Measurements from ENCODE around the gene AUTS2. TPM values are rescaled to one million over a fixed set of nuclear protein-coding genes. Genes with fewer than 3 reads are reported as not detected.

Gene AUTS2
- total and polyA plus RNA-seq, 2 experiments from 2014 or later = 32.0 to 91.0 TPM

DNA sequence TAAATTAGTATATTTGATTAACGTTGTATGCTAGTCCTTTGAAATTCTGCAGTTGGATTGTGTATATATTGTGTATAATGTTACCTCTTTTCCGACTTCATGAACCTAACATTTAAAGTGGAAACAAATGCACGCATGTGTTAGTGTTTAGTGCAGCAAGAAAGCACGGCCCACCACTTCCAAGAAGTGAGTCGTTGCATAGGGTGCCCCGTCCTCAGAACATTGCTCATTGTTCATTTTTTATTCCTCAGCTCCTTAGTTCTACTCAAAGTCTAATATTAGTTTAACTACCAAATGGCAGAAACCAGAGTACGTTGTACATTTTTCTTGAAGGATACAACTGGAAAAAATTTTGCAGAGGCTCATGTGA, 407.6 kb downstream of the AUTS2 start (continued):
- TF ChIP-seq ZNF331 (CRISPR knock-in tag; IDR thresholded peaks at IDR 0.05; ENCODE audit: low read depth) (no peak), NANOG (IDR thresholded peaks at IDR 0.05; ENCODE audit: borderline replicate concordance) (no peak), STAT1 (IDR thresholded peaks at IDR 0.05; ENCODE audit: unreplicated experiment) (no peak), POLR2AphosphoS5 (IDR thresholded peaks at IDR 0.05; ENCODE audit: low read depth) (no peak), EZH2phosphoT487 (IDR thresholded peaks at IDR 0.05; ENCODE audit: unreplicated experiment) (no peak), EZH2 (IDR thresholded peaks at IDR 0.05; ENCODE audit: low read depth, unreplicated experiment) (no peak)

DNA sequence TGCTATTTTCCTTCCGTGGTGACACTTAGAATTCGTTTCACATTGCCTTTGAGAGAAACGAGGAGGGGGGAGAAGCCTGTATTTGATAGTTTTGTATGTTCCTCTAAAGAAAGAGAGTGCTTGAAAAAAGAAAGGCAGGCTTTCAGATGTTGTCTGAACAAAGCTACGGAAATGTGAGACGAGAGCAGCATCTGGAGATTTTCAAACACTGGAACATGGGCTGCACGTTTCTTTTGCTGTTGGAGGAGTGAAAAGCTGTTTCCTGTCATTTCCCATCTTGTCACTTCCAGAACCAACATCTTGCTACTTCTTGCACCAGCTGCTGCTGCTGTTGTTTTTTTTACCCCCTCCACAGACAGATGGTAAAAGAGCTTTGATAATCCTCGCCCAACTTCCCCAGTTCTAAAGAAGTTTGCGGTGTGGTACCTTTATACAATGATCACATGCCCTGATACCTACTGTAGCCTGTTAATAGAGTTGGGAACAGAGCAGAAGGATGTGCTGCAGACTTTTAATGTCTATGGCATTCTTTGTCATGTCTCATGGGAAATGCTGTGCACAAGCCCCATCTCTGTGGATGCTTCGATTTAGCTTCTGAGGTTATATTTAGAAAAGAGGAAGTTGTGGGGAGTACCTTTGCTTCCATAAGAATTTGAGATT, 408.1 kb downstream of the AUTS2 start:
- Mint-ChIP-seq H3K36me3 (ENCODE audit: low read depth) (no peaks in the 10 kb centered on the region), H3K4me3 (no peak overlapping the region), H3K27me3 (ENCODE audit: insufficient read depth, low read depth, poor library complexity) (peaks cover 2% of the 10 kb centered on the region), H3K27ac (no peak overlapping the region), H3K4me1 (peaks cover 13% of the 10 kb centered on the region), H3K9me3 (no peaks in the 10 kb centered on the region)
- H3K79me2 ChIP-seq (replicated peaks; ENCODE audit: insufficient read depth) = no peaks in the 10 kb centered on the region
- DNase-seq (ENCODE audit: low spot score) (no peak), ATAC-seq (no peak)
- no peaks in the 10 kb centered on the region for H4K20me1 ChIP-seq (replicated peaks; ENCODE audit: insufficient read depth)
- no peaks in the 10 kb centered on the region for H3K27me3 ChIP-seq (ENCODE audit: insufficient read depth)
- no peak overlapping the region for H3K4me3 ChIP-seq
- H3K36me3 ChIP-seq (ENCODE audit: insufficient read depth) = no peaks in the 10 kb centered on the region
- no peaks in the 10 kb centered on the region for H3K9me2 ChIP-seq (ENCODE audit: insufficient read depth)
- H2AFZ ChIP-seq = no peak overlapping the region
- no peak overlapping the region for H3K4me2 ChIP-seq
- H3K4me1 ChIP-seq (ENCODE audit: insufficient read depth) = no peaks in the 10 kb centered on the region
- H3K27ac ChIP-seq (ENCODE audit: low read depth) = no peak overlapping the region
- H3F3A ChIP-seq (replicated peaks; ENCODE audit: low read depth) = no peaks in the 10 kb centered on the region
- TF ChIP-seq, protein P1, sequence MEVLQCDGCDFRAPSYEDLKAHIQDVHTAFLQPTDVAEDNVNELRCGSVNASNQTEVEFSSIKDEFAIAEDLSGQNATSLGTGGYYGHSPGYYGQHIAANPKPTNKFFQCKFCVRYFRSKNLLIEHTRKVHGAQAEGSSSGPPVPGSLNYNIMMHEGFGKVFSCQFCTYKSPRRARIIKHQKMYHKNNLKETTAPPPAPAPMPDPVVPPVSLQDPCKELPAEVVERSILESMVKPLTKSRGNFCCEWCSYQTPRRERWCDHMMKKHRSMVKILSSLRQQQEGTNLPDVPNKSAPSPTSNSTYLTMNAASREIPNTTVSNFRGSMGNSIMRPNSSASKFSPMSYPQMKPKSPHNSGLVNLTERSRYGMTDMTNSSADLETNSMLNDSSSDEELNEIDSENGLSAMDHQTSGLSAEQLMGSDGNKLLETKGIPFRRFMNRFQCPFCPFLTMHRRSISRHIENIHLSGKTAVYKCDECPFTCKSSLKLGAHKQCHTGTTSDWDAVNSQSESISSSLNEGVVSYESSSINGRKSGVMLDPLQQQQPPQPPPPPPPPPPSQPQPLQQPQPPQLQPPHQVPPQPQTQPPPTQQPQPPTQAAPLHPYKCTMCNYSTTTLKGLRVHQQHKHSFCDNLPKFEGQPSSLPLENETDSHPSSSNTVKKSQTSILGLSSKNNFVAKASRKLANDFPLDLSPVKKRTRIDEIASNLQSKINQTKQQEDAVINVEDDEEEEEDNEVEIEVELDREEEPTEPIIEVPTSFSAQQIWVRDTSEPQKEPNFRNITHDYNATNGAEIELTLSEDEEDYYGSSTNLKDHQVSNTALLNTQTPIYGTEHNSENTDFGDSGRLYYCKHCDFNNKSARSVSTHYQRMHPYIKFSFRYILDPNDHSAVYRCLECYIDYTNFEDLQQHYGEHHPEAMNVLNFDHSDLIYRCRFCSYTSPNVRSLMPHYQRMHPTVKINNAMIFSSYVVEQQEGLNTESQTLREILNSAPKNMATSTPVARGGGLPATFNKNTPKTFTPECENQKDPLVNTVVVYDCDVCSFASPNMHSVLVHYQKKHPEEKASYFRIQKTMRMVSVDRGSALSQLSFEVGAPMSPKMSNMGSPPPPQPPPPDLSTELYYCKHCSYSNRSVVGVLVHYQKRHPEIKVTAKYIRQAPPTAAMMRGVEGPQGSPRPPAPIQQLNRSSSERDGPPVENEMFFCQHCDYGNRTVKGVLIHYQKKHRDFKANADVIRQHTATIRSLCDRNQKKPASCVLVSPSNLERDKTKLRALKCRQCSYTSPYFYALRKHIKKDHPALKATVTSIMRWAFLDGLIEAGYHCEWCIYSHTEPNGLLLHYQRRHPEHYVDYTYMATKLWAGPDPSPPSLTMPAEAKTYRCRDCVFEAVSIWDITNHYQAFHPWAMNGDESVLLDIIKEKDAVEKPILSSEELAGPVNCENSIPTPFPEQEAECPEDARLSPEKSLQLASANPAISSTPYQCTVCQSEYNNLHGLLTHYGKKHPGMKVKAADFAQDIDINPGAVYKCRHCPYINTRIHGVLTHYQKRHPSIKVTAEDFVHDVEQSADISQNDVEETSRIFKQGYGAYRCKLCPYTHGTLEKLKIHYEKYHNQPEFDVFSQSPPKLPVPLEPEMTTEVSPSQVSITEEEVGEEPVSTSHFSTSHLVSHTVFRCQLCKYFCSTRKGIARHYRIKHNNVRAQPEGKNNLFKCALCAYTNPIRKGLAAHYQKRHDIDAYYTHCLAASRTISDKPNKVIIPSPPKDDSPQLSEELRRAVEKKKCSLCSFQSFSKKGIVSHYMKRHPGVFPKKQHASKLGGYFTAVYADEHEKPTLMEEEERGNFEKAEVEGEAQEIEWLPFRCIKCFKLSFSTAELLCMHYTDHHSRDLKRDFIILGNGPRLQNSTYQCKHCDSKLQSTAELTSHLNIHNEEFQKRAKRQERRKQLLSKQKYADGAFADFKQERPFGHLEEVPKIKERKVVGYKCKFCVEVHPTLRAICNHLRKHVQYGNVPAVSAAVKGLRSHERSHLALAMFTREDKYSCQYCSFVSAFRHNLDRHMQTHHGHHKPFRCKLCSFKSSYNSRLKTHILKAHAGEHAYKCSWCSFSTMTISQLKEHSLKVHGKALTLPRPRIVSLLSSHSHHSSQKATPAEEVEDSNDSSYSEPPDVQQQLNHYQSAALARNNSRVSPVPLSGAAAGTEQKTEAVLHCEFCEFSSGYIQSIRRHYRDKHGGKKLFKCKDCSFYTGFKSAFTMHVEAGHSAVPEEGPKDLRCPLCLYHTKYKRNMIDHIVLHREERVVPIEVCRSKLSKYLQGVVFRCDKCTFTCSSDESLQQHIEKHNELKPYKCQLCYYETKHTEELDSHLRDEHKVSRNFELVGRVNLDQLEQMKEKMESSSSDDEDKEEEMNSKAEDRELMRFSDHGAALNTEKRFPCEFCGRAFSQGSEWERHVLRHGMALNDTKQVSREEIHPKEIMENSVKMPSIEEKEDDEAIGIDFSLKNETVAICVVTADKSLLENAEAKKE (CRISPR knock-in tag; IDR thresholded peaks at IDR 0.05) = no peak
- TF ChIP-seq, protein P2, sequence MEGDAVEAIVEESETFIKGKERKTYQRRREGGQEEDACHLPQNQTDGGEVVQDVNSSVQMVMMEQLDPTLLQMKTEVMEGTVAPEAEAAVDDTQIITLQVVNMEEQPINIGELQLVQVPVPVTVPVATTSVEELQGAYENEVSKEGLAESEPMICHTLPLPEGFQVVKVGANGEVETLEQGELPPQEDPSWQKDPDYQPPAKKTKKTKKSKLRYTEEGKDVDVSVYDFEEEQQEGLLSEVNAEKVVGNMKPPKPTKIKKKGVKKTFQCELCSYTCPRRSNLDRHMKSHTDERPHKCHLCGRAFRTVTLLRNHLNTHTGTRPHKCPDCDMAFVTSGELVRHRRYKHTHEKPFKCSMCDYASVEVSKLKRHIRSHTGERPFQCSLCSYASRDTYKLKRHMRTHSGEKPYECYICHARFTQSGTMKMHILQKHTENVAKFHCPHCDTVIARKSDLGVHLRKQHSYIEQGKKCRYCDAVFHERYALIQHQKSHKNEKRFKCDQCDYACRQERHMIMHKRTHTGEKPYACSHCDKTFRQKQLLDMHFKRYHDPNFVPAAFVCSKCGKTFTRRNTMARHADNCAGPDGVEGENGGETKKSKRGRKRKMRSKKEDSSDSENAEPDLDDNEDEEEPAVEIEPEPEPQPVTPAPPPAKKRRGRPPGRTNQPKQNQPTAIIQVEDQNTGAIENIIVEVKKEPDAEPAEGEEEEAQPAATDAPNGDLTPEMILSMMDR (conservative IDR thresholded peaks at IDR 0.05; ENCODE audit: low read depth in 2 of 2) = no peak
- TF ChIP-seq ZNF331 (CRISPR knock-in tag; IDR thresholded peaks at IDR 0.05; ENCODE audit: low read depth) = no peak
- TF ChIP-seq, protein P3, sequence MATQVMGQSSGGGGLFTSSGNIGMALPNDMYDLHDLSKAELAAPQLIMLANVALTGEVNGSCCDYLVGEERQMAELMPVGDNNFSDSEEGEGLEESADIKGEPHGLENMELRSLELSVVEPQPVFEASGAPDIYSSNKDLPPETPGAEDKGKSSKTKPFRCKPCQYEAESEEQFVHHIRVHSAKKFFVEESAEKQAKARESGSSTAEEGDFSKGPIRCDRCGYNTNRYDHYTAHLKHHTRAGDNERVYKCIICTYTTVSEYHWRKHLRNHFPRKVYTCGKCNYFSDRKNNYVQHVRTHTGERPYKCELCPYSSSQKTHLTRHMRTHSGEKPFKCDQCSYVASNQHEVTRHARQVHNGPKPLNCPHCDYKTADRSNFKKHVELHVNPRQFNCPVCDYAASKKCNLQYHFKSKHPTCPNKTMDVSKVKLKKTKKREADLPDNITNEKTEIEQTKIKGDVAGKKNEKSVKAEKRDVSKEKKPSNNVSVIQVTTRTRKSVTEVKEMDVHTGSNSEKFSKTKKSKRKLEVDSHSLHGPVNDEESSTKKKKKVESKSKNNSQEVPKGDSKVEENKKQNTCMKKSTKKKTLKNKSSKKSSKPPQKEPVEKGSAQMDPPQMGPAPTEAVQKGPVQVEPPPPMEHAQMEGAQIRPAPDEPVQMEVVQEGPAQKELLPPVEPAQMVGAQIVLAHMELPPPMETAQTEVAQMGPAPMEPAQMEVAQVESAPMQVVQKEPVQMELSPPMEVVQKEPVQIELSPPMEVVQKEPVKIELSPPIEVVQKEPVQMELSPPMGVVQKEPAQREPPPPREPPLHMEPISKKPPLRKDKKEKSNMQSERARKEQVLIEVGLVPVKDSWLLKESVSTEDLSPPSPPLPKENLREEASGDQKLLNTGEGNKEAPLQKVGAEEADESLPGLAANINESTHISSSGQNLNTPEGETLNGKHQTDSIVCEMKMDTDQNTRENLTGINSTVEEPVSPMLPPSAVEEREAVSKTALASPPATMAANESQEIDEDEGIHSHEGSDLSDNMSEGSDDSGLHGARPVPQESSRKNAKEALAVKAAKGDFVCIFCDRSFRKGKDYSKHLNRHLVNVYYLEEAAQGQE (IDR thresholded peaks at IDR 0.05; ENCODE audit: unreplicated experiment) = no peak

All from GM23338 (cell line).